Measurements from ENCODE around the gene ERG. TPM values are rescaled to one million over a fixed set of nuclear protein-coding genes. Genes with fewer than 3 reads are reported as not detected.

Gene ERG
- total RNA-seq, 1 experiment from 2014 or later, result 0.11 TPM

DNA sequence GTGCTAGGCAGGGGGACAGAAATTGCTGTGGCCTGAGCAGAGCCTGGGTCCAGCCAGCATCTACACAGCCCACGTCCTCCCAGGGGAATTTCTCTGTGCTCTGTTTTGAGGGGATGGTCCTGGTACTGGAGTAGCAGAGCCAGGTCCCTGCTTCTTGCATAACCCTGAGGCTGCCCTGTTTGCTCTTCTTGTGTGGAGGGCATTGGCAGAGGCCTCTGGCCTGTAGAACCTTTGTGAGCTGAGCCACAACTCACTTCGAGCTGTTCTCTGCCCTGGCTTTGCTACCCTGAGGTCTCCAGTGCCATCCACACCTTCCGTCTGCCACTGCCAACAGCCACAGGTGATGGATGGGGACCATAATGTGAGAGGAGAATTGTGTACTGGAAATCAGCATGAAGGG is 139.6 kb downstream of the ERG start:
- no peak overlapping the region for H4K5ac ChIP-seq (ENCODE audit: insufficient read length, low read depth, low read length)
- no peaks in the 10 kb centered on the region for H3K79me1 ChIP-seq (ENCODE audit: insufficient read depth, low read depth, low read length, poor library complexity, severe bottlenecking)
- H3K79me2 ChIP-seq (ENCODE audit: insufficient read depth, low read length), result no peaks in the 10 kb centered on the region
- H2BK120ac ChIP-seq (ENCODE audit: low read depth, low read length, poor library complexity, severe bottlenecking), result no peak overlapping the region
- TF ChIP-seq, protein P1, sequence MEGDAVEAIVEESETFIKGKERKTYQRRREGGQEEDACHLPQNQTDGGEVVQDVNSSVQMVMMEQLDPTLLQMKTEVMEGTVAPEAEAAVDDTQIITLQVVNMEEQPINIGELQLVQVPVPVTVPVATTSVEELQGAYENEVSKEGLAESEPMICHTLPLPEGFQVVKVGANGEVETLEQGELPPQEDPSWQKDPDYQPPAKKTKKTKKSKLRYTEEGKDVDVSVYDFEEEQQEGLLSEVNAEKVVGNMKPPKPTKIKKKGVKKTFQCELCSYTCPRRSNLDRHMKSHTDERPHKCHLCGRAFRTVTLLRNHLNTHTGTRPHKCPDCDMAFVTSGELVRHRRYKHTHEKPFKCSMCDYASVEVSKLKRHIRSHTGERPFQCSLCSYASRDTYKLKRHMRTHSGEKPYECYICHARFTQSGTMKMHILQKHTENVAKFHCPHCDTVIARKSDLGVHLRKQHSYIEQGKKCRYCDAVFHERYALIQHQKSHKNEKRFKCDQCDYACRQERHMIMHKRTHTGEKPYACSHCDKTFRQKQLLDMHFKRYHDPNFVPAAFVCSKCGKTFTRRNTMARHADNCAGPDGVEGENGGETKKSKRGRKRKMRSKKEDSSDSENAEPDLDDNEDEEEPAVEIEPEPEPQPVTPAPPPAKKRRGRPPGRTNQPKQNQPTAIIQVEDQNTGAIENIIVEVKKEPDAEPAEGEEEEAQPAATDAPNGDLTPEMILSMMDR (conservative IDR thresholded peaks at IDR 0.05), result no peak
- no peaks in the 10 kb centered on the region for H4K20me1 ChIP-seq (ENCODE audit: control insufficient read depth, insufficient read depth, insufficient read length)
- WGBS (ENCODE audit: extremely low coverage, insufficient read length, low lambda C conversion rate), result no CpG with 5 or more reads among the region's 3 CpGs
- no peaks in the 10 kb centered on the region for H3K4me1 ChIP-seq (ENCODE audit: insufficient read depth, low read length)
- no peak overlapping the region for H3K18ac ChIP-seq (ENCODE audit: insufficient read length, low read depth, low read length)
- H4K91ac ChIP-seq (ENCODE audit: insufficient read length, low read depth, low read length), result no peak overlapping the region
- H2BK15ac ChIP-seq (ENCODE audit: low read depth, low read length), result no peak overlapping the region
- H3T11ph ChIP-seq (ENCODE audit: low read length), result no peak overlapping the region
- no peak overlapping the region for H3K27ac ChIP-seq (ENCODE audit: insufficient read length, low read depth, low read length)
- Mint-ChIP-seq H3K27me3 (ENCODE audit: low read depth) (peaks cover 26% of the 10 kb centered on the region), H3K9me3 (peaks cover 2% of the 10 kb centered on the region in 2 experiments; a peak in 2 of 5 replicates), H3K4me1 (peaks cover 0 to 5% of the 10 kb centered on the region in 2 experiments; a peak in 3 of 4 replicates), H3K36me3 (ENCODE audit: insufficient read depth in 1 of 3, low read depth in 3 of 3) (no peaks in the 10 kb centered on the region), H3K4me3 (no peak overlapping the region), H3K27ac (no peak overlapping the region; a peak in 1 of 7 replicates)
- H3K9ac ChIP-seq (ENCODE audit: extremely low read depth, insufficient read length, low read length), result no peak overlapping the region
- H3K27me3 ChIP-seq (ENCODE audit: insufficient read depth, low read length), result no peaks in the 10 kb centered on the region
- no peak overlapping the region for H3K14ac ChIP-seq (ENCODE audit: insufficient read depth, low read length)
- H2BK20ac ChIP-seq (ENCODE audit: low read depth, low read length, poor library complexity, severe bottlenecking), result no peak overlapping the region
- no peaks in the 10 kb centered on the region for H3K23me2 ChIP-seq (ENCODE audit: insufficient read length, low read depth, low read length, poor library complexity, severe bottlenecking)
- H2AFZ ChIP-seq (ENCODE audit: low read length), result no peak overlapping the region
- H3K9me3 ChIP-seq (ENCODE audit: control insufficient read depth, low read depth, low read length), result no peaks in the 10 kb centered on the region
- no peak overlapping the region for H3K4me2 ChIP-seq (ENCODE audit: insufficient read depth, insufficient read length, low read length)
- no peak overlapping the region for H2AK5ac ChIP-seq (ENCODE audit: insufficient read length, low read length)
- no peak overlapping the region for H3K4ac ChIP-seq (ENCODE audit: low read depth, low read length)
- no peak overlapping the region for H3K56ac ChIP-seq (ENCODE audit: insufficient read length, low read depth, low read length)
- no peak overlapping the region for H4K8ac ChIP-seq (replicated peaks; ENCODE audit: insufficient read length, low read depth, low read length)
- no peak for DNase-seq
- no peak overlapping the region for H3K23ac ChIP-seq (ENCODE audit: insufficient read length, low read depth, low read length)
- no peak overlapping the region for H2BK5ac ChIP-seq (ENCODE audit: insufficient read length, low read length)
- H2BK12ac ChIP-seq (ENCODE audit: insufficient read length, low read depth, low read length), result no peak overlapping the region

All from H9 (cell line).